ENCODE measurements around the gene LCORL.

Gene LCORL

DNA sequence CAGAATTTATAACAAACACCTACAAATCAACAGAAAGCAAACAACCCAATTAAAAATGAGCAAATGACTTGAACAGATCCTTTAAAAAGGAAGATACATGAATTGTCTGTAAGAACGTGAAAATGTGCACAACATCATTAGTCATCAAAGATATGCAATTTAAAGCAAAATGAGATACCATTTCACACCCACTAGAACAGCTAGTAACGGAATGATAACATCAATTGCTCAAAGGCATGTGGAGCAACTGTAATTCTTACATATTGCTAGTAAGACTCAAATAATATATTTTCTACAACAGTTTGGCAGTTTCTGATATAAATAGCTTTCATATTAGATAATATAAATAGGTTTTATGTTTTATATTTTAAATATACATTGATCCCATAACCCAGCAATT lies 82.5 kb downstream of the LCORL start:
- no peak for DNase-seq (ENCODE audit: extremely low read depth in 1 of 2, low read depth in 1 of 2)

DNA sequence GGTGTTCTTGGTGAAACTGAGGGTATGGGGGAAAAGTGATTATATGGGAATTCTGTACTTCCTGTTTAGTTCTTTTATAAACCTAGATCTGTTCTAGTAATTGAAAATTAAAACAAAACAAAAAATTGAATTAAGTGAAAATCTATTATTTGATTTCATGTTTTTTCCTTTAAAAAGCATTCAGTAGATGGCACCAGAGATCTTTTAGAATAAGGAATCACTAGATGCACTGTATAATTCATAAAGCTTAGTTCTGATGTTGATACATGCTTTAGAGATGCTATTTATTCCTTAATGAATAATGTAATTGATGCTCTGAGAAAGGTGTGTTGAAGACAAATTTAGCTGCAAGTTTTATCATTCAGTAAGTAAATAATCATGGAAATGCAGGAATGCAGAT lies 87.3 kb downstream of the LCORL start:
- DNase-seq (ENCODE audit: extremely low read depth in 1 of 2, low read depth in 1 of 2), result no peak

DNA sequence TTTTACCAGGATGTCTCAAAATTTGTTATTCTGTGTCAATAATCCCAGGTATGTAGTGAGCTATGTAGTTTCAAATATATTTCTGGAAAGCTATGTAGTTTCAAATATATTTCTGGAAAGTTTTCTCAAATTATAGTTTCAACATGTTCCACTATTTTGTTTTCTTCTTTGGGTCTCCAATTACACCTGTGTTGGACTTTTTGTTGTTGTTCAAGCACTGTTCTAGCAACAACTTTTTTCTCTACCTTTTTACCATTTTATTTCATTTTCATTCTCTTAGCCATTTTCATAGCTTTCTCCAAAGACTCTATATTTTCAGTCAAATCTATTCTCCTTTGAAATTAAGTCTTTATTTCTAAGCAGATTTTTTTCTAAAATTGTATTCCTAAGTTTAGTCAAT lies 88.4 kb downstream of the LCORL start:
- DNase-seq (ENCODE audit: extremely low read depth in 1 of 2, low read depth in 1 of 2), result no peak

DNA sequence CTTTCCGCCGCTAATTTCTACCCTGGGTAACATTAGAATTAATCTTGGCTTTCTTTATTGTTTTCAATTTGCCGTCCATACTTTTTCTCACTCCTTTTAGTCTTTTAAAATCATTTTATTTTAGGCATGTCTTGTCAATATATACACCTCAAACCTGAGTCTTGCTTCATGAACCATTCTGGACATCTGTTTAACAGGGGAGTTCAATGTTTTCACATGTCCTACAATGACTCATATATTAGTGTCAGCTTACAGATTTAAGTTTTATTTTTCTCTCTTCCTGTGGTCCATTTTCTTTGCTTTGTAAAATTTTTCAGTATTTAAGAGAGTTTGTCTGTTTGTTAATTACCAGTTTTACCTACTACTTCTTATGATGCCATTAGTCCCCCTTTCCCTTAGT lies 89.5 kb downstream of the LCORL start:
- no peak for DNase-seq (ENCODE audit: extremely low read depth in 1 of 2, low read depth in 1 of 2)

DNA sequence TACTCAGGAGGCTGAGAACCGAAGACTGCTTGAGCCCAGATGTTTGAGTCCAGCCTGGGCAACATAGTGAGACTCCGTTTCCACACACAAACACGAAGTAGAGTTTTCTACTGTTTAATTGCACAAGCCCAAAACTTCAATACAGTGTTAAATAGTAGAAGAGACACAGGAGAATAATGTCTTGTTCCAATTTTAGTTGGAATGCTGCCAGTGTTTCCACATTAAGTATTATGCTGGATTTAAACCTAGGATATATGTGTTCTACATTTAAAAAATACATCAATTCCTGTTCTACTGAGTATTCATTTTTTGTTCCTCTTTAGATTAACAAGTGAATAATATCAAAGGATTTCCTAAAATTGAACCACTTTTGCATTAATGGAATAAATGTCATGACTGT lies 91.3 kb downstream of the LCORL start:
- DNase-seq (ENCODE audit: extremely low read depth in 1 of 2, low read depth in 1 of 2), result no peak

DNA sequence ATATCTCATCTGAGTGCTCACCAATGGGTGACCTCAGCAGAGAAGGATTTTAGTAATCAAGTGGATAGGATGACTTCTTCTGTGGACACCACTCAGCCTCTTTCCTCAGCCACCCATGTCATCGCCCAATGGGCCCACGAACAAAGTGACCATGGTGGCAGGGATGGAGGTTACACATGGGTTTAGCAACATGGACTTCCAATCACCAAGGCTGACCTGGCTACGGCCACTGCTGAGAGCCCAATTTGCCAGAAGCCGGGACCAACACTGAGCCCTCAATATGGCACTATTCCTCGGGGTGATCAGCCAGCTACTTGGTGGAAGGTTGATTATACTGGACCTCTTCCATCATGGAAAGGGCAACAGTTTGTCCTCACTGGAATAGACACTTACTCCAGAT lies 97.4 kb downstream of the LCORL start:
- DNase-seq (ENCODE audit: extremely low read depth in 1 of 2, low read depth in 1 of 2), result no peak

DNA sequence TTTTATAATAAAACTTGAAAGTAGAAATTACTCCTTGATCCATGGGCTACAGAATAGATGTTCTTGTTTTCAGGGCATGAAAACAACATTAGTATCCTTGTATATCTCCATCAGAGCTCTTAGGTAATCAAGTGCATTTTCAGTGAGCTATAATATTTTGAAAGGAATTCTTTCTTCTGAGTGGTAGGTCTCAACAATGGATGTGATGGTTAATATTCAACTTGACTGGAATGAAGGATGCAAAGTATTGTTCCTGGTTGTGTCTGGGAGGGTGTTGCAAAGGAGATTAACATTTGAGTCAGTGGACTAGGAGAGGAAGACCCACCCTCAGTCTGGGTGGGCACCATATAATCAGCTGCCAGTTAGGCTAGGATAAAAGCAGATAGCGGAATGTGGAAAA lies 100.1 kb downstream of the LCORL start:
- no peak for DNase-seq (ENCODE audit: extremely low read depth in 1 of 2, low read depth in 1 of 2)

DNA sequence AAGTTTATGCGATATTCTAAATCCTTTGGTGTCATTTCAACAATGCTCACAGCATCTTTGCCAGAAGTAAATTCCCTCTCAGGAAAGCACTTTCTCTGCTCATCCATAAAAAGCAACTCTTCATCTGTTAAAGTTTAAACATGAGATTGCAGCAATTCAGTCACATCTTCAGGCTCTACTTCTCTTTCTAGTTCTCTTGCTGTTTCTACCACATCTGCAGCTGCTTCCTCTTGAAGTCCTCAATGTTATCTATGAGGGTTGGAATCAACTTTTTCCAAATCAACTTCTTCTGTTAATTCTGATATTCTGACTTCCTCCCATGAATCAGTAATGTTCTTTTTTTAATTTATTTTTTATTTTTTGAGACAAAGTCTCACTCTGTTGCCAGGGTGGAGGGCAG lies 100.9 kb downstream of the LCORL start:
- DNase-seq (ENCODE audit: extremely low read depth in 1 of 2, low read depth in 1 of 2), result no peak

DNA sequence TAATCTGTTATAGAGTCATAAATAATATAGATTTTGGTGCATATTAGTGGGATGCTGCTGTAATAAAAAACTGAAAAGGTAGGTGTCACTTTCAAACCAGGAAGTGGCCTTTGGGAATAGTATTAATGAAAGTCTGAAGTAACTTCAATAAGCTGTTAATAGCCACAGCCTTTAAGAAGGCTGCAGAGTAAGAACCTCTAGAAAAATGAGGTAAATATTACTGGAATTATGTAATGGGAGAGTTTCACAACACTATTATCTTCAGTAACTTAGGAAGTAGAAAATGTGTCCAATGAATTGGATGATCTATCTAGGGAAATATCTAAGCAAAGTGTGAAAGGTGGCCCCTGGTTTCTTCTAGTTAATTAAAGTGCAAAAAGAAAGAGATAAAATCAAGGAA lies 106.1 kb downstream of the LCORL start:
- DNase-seq (ENCODE audit: extremely low read depth in 1 of 2, low read depth in 1 of 2), result no peak

DNA sequence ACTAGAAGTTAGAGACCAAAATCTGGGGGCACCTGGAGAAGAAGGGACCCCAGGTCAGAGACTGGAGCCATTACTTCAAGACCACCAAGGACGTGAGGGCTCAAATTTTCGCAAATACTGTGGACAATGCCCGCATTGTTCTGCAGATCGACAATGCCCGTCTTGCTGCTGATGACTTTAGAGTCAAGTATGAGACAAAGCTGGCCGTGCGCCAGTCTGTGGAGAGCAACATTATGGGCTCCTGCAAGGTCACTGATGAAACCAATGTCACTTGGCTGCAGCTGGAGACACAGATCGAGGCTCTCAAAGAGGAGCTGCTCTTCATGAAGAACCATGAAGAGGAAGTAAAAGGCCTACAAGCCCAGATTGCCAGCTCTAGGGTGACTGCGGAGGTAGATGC lies 109.5 kb downstream of the LCORL start:
- DNase-seq (ENCODE audit: extremely low read depth in 1 of 2, low read depth in 1 of 2), result no peak

DNA sequence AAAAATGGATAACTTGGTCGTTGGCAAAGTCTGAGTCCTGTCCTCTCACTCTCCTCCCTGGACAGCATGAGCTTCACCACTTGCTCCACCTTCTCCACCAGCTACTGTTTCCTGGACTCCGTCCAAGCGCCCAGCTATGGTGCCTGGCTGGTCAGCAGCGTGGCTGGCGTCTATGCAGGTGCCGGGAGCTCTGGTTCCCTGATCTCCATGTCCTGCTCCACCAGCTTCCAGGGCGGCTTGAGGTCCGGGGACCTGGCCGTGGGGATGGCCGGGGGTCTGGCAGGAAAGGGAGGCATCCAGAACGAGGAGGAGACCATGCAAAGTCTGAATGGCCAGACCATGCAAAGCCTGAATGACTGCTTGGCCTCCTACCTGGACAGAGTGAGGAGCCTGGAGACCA lies 109.9 kb downstream of the LCORL start:
- no peak for DNase-seq (ENCODE audit: extremely low read depth in 1 of 2, low read depth in 1 of 2)

DNA sequence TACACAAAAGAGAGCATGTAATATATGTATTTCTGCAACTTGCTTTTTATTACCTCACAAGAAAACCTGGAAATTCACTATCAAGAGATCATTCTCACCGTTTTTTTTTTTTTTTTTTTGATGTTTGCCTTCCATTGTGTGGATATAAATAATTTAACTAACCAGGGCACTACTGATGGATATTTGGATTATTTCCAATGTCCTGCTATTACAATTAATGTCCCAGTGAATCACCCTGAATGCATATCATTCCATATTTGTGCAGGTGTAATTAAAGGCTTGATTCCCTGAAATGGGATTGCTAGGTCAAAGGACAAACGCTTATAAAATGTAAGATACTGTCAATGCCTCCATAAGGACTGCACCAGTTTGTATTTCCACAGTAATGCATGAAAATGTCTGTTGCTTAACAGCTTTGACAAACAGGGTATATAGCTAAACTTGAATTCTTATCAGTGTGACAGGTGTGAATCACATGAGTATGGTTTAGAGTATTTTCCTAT lies 123.0 kb downstream of the LCORL start:
- no peak for DNase-seq (ENCODE audit: extremely low read depth in 1 of 2, low read depth in 1 of 2)

DNA sequence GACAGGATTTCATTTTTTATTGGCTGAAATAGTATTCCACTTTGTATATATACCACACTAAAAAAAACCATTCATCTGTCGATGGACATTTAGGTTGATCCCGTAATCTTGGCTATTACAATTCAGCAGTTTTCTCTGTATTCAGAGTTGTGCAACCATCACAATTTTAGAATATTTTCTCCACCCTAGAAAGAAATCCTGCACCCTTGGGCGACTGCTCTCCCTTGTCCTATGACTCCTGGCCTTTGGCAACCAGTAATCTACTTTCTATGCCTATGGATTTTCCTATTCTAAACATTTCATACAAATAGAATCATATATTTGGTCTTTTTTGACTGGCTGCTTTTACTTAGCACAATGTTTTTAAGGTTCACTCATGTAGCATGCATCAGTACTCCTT lies 126.1 kb downstream of the LCORL start:
- DNase-seq (ENCODE audit: extremely low read depth in 1 of 2, low read depth in 1 of 2), result no peak

DNA sequence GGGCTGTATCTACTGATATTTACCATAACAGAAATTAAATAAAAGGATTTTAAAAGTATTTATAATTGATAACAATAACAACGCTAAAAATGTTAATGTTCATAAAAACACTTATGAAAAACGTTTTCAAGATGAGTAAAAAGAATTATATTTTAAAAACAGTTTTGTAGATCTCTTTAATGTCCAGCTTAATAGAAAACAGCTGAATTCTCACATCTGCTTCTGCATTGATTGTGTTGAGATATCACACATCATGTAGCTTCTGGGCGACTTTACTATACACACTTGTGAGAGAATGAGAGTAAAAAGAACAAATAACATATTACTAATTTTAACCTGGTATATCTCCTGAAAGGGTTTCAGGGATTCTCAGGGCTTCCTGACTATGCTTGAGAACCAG lies 127.1 kb downstream of the LCORL start:
- no peak for DNase-seq (ENCODE audit: extremely low read depth in 1 of 2, low read depth in 1 of 2)

DNA sequence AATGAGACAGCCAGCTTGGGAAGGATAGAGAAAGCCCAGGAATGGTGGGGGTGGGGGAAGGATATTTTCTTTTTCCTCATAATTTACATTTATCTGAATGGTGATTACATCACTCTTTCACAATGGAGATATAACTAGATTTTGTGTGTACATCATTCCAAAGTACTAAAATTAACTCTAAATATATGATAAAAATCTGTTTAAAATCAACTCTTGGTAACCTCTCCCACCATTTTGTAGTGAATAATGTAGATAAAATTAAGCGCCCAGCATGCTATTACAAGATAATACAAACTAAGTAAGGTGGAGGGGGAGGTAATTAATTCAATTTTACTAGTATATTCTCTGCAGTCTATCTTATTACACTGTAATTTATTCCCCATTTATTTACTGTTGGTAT lies 131.9 kb downstream of the LCORL start:
- no peak for DNase-seq (ENCODE audit: extremely low read depth in 1 of 2, low read depth in 1 of 2)

DNA sequence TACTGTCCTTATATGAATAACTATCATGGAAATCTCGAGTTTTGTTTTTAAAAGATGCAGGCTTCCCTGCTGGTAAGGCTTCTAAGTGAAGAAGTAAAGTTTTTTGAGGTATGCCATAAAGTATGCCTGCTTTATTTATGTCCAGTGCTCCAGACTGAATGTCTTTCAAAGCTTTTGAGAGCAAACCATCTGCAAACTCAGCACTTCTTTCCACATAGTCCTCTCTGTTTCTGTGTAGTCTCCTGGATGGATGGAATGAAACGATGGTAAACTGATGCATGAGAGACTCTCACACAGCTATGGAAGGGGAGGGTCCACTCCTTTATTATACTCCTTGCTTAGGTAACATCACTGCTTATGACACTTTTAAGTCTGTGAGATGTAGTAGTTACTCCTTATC lies 137.0 kb downstream of the LCORL start:
- no peak for DNase-seq (ENCODE audit: extremely low read depth in 1 of 2, low read depth in 1 of 2)

DNA sequence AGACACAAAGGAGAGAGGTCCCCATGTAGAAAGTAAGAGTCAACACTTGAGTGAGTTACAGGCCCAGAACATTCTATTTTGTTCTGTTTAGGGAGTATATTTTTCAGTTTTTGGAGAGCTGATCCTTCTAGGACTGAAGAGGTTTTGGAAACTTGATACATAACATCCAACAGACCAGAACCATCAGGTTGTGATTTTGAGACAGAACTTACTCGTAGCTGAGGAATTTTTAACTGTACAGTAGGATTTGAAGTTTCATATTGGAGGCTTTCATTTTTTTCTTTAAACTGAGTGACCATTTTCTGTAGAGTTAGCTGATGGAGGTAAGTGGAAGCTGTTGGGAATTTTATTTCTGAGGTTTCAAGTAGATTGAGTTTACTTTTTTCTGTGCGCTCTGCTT lies 137.5 kb downstream of the LCORL start:
- no peak for DNase-seq (ENCODE audit: extremely low read depth in 1 of 2, low read depth in 1 of 2)

DNA sequence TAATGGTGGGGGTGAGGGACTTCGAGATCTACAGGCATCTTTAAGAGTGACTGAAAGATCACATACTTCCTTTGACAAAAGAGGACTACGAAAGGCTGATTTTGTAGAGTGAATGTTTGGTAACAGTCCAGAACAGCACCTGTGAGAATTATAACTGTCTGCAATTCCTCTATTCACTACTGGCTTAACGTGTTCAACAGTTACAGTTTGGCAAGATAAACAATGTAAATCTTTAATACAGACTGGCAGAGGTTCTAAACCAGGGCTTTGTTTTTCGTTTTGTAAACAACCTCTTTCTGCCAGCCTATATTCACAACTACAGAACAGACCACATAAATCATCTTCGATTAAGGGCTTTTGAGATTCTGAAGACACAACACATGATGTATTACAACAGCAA lies 143.9 kb downstream of the LCORL start:
- DNase-seq (ENCODE audit: extremely low read depth in 1 of 2, low read depth in 1 of 2), result no peak

DNA sequence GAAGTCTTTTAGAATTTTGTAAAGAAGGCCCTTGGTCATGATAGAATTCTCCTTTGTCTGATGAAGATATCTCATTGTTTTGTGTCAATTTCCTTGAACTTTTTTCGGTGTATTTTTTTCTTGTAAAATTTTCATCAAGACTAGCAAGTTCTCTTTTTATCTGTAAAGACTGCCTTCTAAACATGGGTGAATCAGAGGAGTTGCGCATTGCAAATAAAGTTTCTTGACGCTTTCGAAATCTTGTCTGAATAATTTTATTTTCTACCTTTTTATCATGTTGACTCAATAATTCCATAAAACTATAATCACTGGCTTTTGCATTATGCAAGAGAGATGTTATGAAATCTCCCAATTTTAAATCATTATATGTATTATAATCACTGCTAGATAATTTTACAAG lies 144.6 kb downstream of the LCORL start:
- DNase-seq (ENCODE audit: extremely low read depth in 1 of 2, low read depth in 1 of 2), result no peak

DNA sequence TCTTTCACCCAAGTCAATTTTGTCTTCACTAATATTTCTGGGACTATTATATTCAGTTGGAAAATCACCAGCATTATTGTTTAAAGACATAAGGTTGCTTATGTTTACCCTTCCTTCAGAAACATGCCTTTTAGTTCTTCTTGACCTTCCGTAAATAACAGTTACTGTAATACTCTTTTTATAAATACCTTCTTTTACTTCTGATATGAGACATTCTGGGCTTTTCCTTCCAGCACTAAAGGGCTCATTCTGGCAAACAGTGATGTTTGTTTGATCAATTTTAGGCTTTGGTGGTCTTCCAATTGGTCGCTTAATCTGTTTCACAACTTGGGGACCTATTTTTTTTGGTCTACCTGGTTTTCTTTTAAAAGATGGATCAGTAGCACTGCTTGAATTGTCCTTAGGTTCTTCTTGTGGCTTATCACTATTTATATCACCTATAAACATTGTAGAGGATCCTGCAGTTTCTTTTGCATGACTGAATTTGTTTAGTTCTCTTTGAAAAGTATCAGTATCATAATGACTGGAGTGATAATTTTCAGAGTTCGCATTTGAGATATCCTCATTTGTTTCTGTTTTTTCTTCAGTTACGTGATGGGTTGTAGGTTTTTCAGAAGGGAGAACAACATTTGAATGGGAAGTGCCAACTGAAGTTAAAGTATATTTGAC lies 146.0 kb downstream of the LCORL start:
- DNase-seq (ENCODE audit: extremely low read depth in 1 of 2, low read depth in 1 of 2), result no peak

DNA sequence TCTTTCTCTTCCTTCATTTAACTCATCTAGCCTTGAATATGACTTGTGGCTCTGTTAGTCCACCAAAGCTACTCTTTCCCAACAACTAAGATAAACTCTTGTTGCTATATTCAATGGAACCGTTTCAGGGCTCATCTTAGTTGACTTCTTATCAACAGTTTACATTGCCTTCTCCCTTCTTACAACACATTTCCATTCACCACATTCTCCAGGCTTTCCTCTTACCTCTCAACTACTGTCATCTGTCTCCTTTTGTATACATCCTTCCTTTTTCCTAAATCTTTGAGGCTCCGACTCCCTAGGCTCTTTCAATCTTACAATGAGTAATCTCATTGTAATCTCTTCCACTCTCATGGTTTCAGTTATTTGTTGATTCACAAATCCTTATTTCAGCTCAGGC lies 152.2 kb downstream of the LCORL start:
- no peak for DNase-seq (ENCODE audit: extremely low read depth in 1 of 2, low read depth in 1 of 2)

DNA sequence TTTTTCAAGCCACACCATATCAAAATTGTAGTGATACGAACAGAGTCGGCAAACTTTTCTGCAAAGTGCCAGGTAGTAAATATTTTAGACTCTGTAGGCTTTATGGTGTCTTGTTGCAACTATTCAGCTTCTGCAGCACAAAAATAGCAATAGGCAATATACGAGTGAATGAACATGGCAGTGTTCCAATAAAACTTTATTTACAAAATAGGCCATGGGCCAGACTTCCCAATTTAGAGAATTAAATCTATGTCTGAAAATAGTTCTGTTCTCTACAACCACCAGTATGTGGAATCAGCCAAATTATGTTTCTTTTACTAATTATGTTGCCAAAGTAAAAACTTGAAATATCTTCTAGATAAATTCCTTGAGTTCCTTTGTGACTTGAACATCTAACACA lies 154.3 kb downstream of the LCORL start:
- DNase-seq (ENCODE audit: extremely low read depth in 1 of 2, low read depth in 1 of 2), result no peak

DNA sequence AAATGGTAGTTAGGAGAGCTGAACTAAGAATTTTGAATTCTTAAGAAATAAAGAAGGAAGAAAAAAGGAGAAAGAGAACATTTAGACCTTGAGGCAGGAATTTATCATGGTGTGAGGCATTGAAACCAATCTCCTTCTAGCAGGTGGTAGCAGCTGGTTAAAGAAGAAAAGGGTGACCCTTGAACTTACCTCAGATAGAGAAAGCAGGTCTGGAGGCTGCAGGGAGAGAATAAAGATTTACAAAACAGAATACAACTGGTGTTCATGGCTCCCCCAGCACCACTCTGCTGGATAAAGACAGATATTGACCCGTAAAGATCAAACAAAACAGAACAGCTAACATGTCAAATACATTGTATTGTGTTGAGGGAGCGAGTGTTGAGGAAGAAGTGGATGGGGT lies 154.7 kb downstream of the LCORL start:
- DNase-seq (ENCODE audit: extremely low read depth in 1 of 2, low read depth in 1 of 2), result no peak

All from stimulated activated CD8-positive, alpha-beta memory T cell treated with anti-CD3 and anti-CD28 coated beads, Interleukin-7, amount 100 ng/mL, for 48 hours (primary cell).